ENCODE measurements around the gene PTPRN2.

Gene PTPRN2

GRCh38 chr7:158596309-158596708, 8.7 kb upstream of the PTPRN2 start:
- H3K23ac ChIP-seq (ENCODE audit: low read depth, low read length, poor library complexity), result no peak overlapping the region
- peaks cover 3 to 12% of the 10 kb centered on the region in 2 donors for H3K9me3 ChIP-seq (replicated peaks in 1 of 2; ENCODE audit: control insufficient read depth in 2 of 2, insufficient read depth in 1 of 2, low read depth in 1 of 2, low read length in 2 of 2)
- no peak for DNase-seq (ENCODE audit: low spot score)
- H3K18ac ChIP-seq (ENCODE audit: low read length), result no peak overlapping the region
- no peak overlapping the region for H2BK5ac ChIP-seq (ENCODE audit: low read length)
- no peak overlapping the region for H3K4me3 ChIP-seq (ENCODE audit: low read length in 2 of 2)
- H3K27me3 ChIP-seq (ENCODE audit: control insufficient read depth in 3 of 3, insufficient read depth in 3 of 3, low read depth in 1 of 3, low read length in 3 of 3), result peaks cover 0 to 3% (median 0%) of the 10 kb centered on the region in 3 experiments
- H2AFZ ChIP-seq (ENCODE audit: low read length), result no peak overlapping the region
- no peak overlapping the region for H3K4ac ChIP-seq (ENCODE audit: low read length)
- no peak overlapping the region for H3K4me2 ChIP-seq (ENCODE audit: insufficient read depth, low read length, poor library complexity, severe bottlenecking)
- no peak overlapping the region for H4K8ac ChIP-seq (ENCODE audit: low read depth, low read length)
- peaks cover 2% of the 10 kb centered on the region for H3K79me1 ChIP-seq (ENCODE audit: low read depth, low read length)
- H4K91ac ChIP-seq (ENCODE audit: low read depth, low read length, poor library complexity), result no peak overlapping the region
- H3K14ac ChIP-seq (ENCODE audit: low read length), result no peak overlapping the region
- no peak overlapping the region for H3K27ac ChIP-seq (replicated peaks; ENCODE audit: low read length)
- H3K36me3 ChIP-seq (replicated peaks in 1 of 2; ENCODE audit: control insufficient read depth in 2 of 2, insufficient read depth in 2 of 2, low read length in 2 of 2), result peaks cover under 1 to 2% of the 10 kb centered on the region in 2 donors
- no peak overlapping the region for H3K9ac ChIP-seq (ENCODE audit: low read depth, low read length, poor library complexity)
- no peak overlapping the region for H2AK5ac ChIP-seq (ENCODE audit: low read depth, low read length)
- no CpG with 5 or more reads among the region's 4 CpGs for WGBS, 2 donors (ENCODE audit: extremely low coverage in 2 of 2, insufficient read length in 2 of 2, insufficient replicate concordance in 1 of 2)
- no peak overlapping the region for H2BK15ac ChIP-seq (ENCODE audit: low read length)
- no peak overlapping the region for H2BK120ac ChIP-seq (ENCODE audit: low read depth, low read length)
- H2BK12ac ChIP-seq (ENCODE audit: low read length), result no peak overlapping the region
- H3K4me1 ChIP-seq (ENCODE audit: control insufficient read depth in 2 of 2, insufficient read depth in 1 of 2, low read depth in 1 of 2, low read length in 2 of 2), result no peaks in the 10 kb centered on the region

GRCh38 chr7:158595068-158595467, 7.4 kb upstream of the PTPRN2 start:
- Histone ChIP-seq H2BK12ac (ENCODE audit: low read length) (no peak overlapping the region), H2AFZ (ENCODE audit: low read length) (no peak overlapping the region), H4K91ac (ENCODE audit: low read depth, low read length, poor library complexity) (no peak overlapping the region), H3K4me3 (ENCODE audit: low read length in 2 of 2) (no peak overlapping the region), H4K8ac (ENCODE audit: low read depth, low read length) (no peak overlapping the region), H2BK15ac (ENCODE audit: low read length) (no peak overlapping the region), H2BK5ac (ENCODE audit: low read length) (no peak overlapping the region), H3K18ac (ENCODE audit: low read length) (no peak overlapping the region), H3K9me3 (replicated peaks in 1 of 2; ENCODE audit: control insufficient read depth in 2 of 2, insufficient read depth in 1 of 2, low read depth in 1 of 2, low read length in 2 of 2) (peaks cover 3 to 12% of the 10 kb centered on the region in 2 donors), H3K4me1 (ENCODE audit: control insufficient read depth in 2 of 2, insufficient read depth in 1 of 2, low read depth in 1 of 2, low read length in 2 of 2) (no peaks in the 10 kb centered on the region), H3K36me3 (replicated peaks in 1 of 2; ENCODE audit: control insufficient read depth in 2 of 2, insufficient read depth in 2 of 2, low read length in 2 of 2) (peaks cover 0 to 2% of the 10 kb centered on the region in 2 donors), H2BK120ac (ENCODE audit: low read depth, low read length) (no peak overlapping the region), H3K23ac (ENCODE audit: low read depth, low read length, poor library complexity) (no peak overlapping the region), H3K4ac (ENCODE audit: low read length) (no peak overlapping the region), H2AK5ac (ENCODE audit: low read depth, low read length) (no peak overlapping the region), H3K27me3 (ENCODE audit: control insufficient read depth in 3 of 3, insufficient read depth in 3 of 3, low read depth in 1 of 3, low read length in 3 of 3) (peaks cover 0 to 3% (median 3%) of the 10 kb centered on the region in 3 experiments), H3K79me1 (ENCODE audit: low read depth, low read length) (peaks cover 2% of the 10 kb centered on the region), H3K27ac (replicated peaks; ENCODE audit: low read length) (no peak overlapping the region), H3K4me2 (ENCODE audit: insufficient read depth, low read length, poor library complexity, severe bottlenecking) (no peak overlapping the region), H3K14ac (ENCODE audit: low read length) (no peak overlapping the region), H3K9ac (ENCODE audit: low read depth, low read length, poor library complexity) (peak overlapping the region; percentile 13)
- peak; percentile 75 for DNase-seq (ENCODE audit: low spot score)
- no CpG with 5 or more reads among the region's 3 CpGs for WGBS, 2 donors (ENCODE audit: extremely low coverage in 2 of 2, insufficient read length in 2 of 2, insufficient replicate concordance in 1 of 2)

GRCh38 chr7:158592541-158592940, 4.9 kb upstream of the PTPRN2 start:
- no peak overlapping the region for H3K4me3 ChIP-seq (ENCODE audit: low read length in 2 of 2)

GRCh38 chr7:158591944-158592343, 4.3 kb upstream of the PTPRN2 start:
- H2AK5ac ChIP-seq (ENCODE audit: low read depth, low read length), result no peak overlapping the region
- no peak overlapping the region for H2AFZ ChIP-seq (ENCODE audit: low read length)
- H3K79me1 ChIP-seq (ENCODE audit: low read depth, low read length), result peaks cover 2% of the 10 kb centered on the region
- peaks cover 3 to 12% of the 10 kb centered on the region in 2 donors for H3K9me3 ChIP-seq (replicated peaks in 1 of 2; ENCODE audit: control insufficient read depth in 2 of 2, insufficient read depth in 1 of 2, low read depth in 1 of 2, low read length in 2 of 2)
- no peak overlapping the region for H2BK12ac ChIP-seq (ENCODE audit: low read length)
- H3K23ac ChIP-seq (ENCODE audit: low read depth, low read length, poor library complexity), result no peak overlapping the region
- H3K4me1 ChIP-seq (ENCODE audit: control insufficient read depth in 2 of 2, insufficient read depth in 1 of 2, low read depth in 1 of 2, low read length in 2 of 2), result peaks cover 0 to 3% of the 10 kb centered on the region in 2 donors
- H3K36me3 ChIP-seq (replicated peaks in 1 of 2; ENCODE audit: control insufficient read depth in 2 of 2, insufficient read depth in 2 of 2, low read length in 2 of 2), result no peaks in the 10 kb centered on the region
- no peak overlapping the region for H3K4me2 ChIP-seq (ENCODE audit: insufficient read depth, low read length, poor library complexity, severe bottlenecking)
- no peak overlapping the region for H4K8ac ChIP-seq (ENCODE audit: low read depth, low read length)
- no peak overlapping the region for H3K4ac ChIP-seq (ENCODE audit: low read length)
- no peak overlapping the region for H3K27ac ChIP-seq (replicated peaks; ENCODE audit: low read length)
- H3K27me3 ChIP-seq (ENCODE audit: control insufficient read depth in 3 of 3, insufficient read depth in 3 of 3, low read depth in 1 of 3, low read length in 3 of 3), result peaks cover 0 to 22% (median 18%) of the 10 kb centered on the region in 3 experiments
- no peak overlapping the region for H2BK5ac ChIP-seq (ENCODE audit: low read length)
- no peak overlapping the region for H3K4me3 ChIP-seq (ENCODE audit: low read length in 2 of 2)
- peak overlapping the region; percentile 17 for H3K14ac ChIP-seq (ENCODE audit: low read length)
- H2BK15ac ChIP-seq (ENCODE audit: low read length), result no peak overlapping the region
- no peak overlapping the region for H3K9ac ChIP-seq (ENCODE audit: low read depth, low read length, poor library complexity)
- H4K91ac ChIP-seq (ENCODE audit: low read depth, low read length, poor library complexity), result no peak overlapping the region
- no peak for DNase-seq (ENCODE audit: low spot score)
- H3K18ac ChIP-seq (ENCODE audit: low read length), result no peak overlapping the region
- no peak overlapping the region for H2BK120ac ChIP-seq (ENCODE audit: low read depth, low read length)
- no CpG with 5 or more reads among the region's 15 CpGs for WGBS, 2 donors (ENCODE audit: extremely low coverage in 2 of 2, insufficient read length in 2 of 2, insufficient replicate concordance in 1 of 2)

More at GRCh38 chr7:158592541-158592940, 4.9 kb upstream of the PTPRN2 start:
- H3K4me2 ChIP-seq (ENCODE audit: insufficient read depth, low read length, poor library complexity, severe bottlenecking), result no peak overlapping the region
- H3K4ac ChIP-seq (ENCODE audit: low read length), result no peak overlapping the region
- no peak overlapping the region for H2AFZ ChIP-seq (ENCODE audit: low read length)
- H3K79me1 ChIP-seq (ENCODE audit: low read depth, low read length), result peaks cover 2% of the 10 kb centered on the region
- no peak overlapping the region for H2BK5ac ChIP-seq (ENCODE audit: low read length)
- H3K14ac ChIP-seq (ENCODE audit: low read length), result no peak overlapping the region
- no peak overlapping the region for H4K8ac ChIP-seq (ENCODE audit: low read depth, low read length)
- no peak overlapping the region for H3K23ac ChIP-seq (ENCODE audit: low read depth, low read length, poor library complexity)
- no peak overlapping the region for H2AK5ac ChIP-seq (ENCODE audit: low read depth, low read length)
- no peak overlapping the region for H3K9ac ChIP-seq (ENCODE audit: low read depth, low read length, poor library complexity)
- H3K4me1 ChIP-seq (ENCODE audit: control insufficient read depth in 2 of 2, insufficient read depth in 1 of 2, low read depth in 1 of 2, low read length in 2 of 2), result peaks cover 0 to 3% of the 10 kb centered on the region in 2 donors
- H3K9me3 ChIP-seq (replicated peaks in 1 of 2; ENCODE audit: control insufficient read depth in 2 of 2, insufficient read depth in 1 of 2, low read depth in 1 of 2, low read length in 2 of 2), result peaks cover 3 to 12% of the 10 kb centered on the region in 2 donors
- H3K27me3 ChIP-seq (ENCODE audit: control insufficient read depth in 3 of 3, insufficient read depth in 3 of 3, low read depth in 1 of 3, low read length in 3 of 3), result peaks cover 0 to 22% (median 18%) of the 10 kb centered on the region in 3 experiments
- no peak for DNase-seq (ENCODE audit: low spot score)
- no peak overlapping the region for H2BK12ac ChIP-seq (ENCODE audit: low read length)
- H2BK15ac ChIP-seq (ENCODE audit: low read length), result no peak overlapping the region
- no CpG with 5 or more reads among the region's 1 CpG for WGBS, 2 donors (ENCODE audit: extremely low coverage in 2 of 2, insufficient read length in 2 of 2, insufficient replicate concordance in 1 of 2)
- H2BK120ac ChIP-seq (ENCODE audit: low read depth, low read length), result no peak overlapping the region
- no peak overlapping the region for H4K91ac ChIP-seq (ENCODE audit: low read depth, low read length, poor library complexity)
- no peak overlapping the region for H3K18ac ChIP-seq (ENCODE audit: low read length)
- no peaks in the 10 kb centered on the region for H3K36me3 ChIP-seq (replicated peaks in 1 of 2; ENCODE audit: control insufficient read depth in 2 of 2, insufficient read depth in 2 of 2, low read length in 2 of 2)
- no peak overlapping the region for H3K27ac ChIP-seq (replicated peaks; ENCODE audit: low read length)
